HG03095 (cell line): ENCODE data around the gene CDH11.

Experiments used
- ATAC-seq: cut with Tn5 transposase; IDR thresholded peaks from one replicate; pipeline ENCODE4 v1.9.1; 2021; ENCODE audit warnings: moderate library complexity; ENCODE audit not compliant: unreplicated experiment

The CDH11 gene

DNA sequence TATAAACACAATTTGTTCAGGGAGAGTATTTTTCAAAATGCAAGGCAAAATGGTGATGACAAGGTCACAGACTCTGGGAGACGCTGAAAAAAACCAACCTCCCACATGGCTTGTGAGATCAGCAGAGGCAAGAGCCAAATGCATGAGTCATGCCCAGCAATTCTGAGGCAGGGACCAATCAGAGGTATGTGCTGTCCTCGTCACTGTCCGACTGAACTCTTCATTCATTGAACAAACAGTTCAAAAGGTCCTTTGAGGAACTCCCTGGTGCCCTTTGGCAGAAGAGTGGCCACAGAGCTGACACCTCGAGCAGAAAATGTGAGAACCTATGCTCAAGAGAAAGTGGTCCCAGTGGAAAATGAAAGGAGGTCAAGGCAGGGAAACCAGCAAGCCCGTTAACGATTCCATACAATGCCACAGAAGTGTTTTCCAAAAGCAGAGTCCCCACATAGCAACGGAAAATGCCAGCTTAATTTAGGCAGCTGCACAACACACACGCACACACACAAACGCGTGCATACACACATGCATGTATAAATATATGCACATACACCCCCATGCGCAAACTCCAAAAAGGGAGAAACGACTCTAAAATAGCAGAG is 50.9 kb downstream of the CDH11 start:
- ATAC-seq: no peak

DNA sequence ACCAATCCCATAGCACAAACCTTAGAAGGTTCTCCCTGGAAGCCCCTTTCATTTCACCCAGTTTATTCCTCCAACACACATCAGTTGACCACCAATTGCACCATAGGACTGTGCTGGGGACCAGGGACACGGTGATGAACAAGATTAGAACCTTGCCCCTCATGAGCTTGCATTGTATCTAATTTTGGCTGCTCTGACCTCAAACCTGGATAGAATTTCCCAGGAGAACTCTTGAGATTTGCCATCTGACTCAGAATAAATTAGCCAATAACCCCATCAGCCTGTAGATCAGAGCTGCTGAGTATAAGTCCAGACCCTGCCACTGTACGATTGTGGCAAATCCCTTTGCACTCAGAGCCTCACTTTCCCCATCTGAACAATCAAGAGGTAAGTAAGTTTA is 52.1 kb downstream of the CDH11 start:
- ATAC-seq: no peak

DNA sequence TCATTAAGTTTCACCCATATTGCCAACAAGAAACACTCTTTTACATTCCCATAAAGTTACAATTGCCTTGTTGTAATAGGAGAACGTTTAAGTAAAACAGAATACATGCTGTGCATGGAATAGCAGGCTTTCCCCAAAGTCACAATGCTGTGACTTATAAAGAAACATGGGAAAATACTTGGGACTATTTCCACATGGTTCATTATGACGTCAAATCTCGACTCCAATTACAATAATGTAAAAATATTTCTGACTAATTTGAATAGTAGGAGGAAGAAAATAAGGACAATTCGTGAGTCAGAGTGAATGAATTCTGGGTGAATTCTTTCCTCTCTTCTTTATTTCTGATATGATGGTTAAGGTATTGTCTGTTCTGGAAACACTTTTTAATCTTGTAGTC is 52.8 kb downstream of the CDH11 start:
- no peak for ATAC-seq

DNA sequence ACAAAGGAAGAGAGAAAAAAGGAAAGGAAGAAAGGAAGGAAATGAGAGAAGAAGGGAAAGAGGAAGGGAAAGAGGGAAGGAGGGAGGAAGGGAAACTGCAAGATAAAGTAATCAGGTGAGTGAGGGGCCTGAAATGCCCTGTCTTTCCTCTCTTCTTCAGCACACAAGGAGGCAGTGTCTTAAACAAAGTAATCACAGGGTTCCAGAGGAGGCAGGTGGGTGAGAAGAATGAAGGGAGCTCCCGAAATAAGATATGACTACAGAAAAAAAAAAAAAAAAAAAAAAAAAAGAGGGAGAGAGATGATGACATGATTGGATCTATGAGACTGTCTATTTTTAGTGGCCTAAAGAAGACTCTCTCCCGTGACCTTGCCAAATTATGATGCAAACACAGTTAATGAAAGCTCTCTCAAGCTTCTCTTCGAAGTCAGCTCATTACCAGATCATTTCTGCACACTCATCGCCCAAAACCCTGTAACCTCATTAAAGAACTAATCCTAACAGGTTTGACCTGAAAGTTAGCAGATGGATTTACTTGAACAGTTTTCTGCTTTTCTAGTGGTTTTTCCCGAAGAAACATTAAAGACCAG is 53.6 kb downstream of the CDH11 start:
- no peak for ATAC-seq

DNA sequence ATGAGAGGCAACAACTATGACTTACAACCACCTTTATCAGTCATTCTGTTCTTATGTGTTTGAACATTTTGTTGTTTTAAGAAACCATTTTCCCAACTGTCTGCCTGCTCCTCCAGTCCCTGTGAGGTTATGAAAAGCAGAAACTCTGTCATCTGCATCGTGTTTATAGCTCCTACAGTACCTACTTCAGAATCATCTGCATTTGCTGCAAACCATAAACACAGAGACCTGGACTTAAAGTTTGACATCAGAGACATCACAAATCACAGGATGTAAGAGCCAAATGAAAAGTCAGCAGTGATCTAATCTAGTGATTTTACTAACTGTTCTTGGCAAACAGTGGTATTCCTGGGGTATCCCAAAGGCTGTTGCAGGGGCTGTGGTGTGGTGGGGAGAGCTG is 55.2 kb downstream of the CDH11 start:
- no peak for ATAC-seq

DNA sequence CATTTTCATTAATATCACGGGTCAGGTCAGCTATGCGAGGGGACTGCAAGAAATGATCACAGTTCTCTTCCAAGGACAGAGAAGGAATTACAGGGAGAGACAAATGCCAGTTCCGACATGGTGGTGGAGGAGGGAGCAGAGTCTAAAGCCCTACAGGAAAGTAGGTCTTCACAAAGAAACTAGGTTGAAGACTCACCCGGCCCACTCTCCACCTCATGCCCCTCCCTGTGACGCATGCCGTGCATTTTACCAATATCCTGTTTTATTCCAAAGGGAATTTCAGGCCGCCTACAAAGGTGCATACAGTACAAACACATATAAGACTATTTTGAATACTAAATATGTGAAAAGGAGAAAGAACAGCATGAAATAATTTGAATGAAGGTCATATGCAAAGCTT is 56.8 kb downstream of the CDH11 start:
- no peak for ATAC-seq

DNA sequence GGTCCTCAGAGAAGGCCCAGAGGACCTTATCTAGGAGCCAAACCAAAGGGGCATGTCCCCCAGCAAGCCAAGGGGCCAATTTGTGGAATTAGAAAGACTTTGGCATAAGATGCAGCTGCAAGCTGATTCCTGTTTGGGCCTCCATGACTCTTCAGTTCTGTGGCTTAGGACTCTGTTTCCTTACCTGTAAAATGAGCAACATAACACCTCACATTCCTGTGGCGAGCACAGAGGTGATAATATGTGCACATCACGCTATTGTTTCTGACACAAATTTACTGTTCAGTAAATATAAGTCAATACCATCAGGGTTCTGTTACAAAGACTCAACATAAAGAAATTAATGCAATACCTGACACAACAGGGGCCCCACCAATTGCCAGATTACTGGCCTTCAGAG is 57.7 kb downstream of the CDH11 start:
- ATAC-seq: no peak

DNA sequence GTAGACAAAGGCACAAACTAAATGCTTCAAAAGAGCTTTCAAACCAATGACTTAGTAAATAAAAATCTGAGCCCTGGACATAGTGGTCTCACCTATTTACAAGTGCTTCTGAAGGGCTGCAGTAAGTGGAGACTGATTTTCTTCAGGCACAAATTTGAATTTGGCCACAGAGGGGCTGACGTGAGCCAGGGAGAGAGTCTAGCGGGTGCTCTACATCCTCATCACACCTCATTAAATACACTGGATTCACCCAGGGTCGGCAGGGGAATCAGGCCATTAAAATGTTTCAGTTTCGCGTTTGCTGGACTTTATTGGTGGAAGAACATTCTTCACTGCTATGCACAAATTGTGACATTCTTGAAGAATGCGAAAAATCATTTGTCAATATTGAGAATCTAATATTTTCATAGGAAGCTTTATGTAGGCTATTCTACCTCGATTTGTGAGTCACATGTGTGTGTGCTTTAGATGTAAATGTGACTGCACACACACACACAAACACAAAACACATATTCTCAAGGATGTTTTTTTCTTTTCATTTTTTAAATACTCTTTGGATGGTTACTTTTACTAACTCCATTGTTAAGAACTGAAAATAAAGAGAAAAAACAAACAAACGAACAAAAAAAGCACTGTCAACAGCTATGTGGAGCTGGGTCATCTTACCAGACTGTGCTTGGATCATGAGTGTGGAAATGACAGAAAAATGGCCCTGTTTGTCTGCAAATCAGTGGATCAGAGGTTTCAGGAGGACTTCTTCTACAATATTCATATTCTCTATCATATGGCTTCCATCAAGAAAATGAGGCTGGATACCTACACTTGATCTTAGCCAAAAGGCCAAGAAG is 58.9 kb downstream of the CDH11 start:
- no peak for ATAC-seq

DNA sequence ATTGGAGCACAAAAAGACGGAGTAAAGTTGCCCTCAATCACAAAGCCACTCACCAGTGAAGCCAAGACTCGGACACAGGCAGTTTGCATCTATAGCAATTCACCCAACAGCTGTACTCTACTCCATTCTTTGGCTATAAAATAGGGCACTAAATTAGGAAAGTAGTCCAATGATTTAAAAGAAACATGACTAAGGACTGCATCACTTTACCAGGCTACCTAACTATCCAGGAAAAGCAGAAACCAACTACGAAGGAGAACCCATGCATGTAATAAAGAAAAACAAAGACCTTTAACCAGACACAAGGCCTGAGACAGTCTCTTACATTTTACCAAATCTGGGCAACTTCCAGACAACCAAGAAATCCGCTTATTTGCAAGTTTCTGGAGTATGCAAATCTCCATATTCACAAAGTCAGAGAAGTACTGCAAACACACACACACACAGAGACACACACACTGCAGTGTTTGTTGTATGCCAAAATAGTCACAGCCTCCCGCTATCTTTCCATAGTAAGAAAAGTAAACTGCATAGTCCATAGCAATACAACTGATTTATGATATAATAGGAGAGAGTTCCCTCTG is 59.8 kb downstream of the CDH11 start:
- no peak for ATAC-seq

DNA sequence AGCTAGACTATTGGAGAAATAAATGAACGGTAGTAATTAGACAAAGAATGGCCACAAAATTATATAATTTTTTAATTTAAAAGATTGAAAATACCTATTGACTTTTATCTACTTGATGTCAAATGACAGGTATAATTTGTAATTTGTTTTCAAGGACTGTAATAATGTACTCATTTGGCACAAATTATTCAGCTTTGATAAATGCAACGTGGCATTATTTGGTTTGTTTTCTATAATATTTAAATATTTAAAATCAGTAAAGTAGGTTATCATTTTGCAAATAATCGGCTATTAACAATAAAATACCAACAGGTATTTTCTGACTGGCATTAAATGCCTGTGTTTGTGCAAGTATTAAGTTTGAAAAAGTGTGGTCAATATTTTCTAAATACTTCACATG is 60.6 kb downstream of the CDH11 start:
- ATAC-seq: no peak

DNA sequence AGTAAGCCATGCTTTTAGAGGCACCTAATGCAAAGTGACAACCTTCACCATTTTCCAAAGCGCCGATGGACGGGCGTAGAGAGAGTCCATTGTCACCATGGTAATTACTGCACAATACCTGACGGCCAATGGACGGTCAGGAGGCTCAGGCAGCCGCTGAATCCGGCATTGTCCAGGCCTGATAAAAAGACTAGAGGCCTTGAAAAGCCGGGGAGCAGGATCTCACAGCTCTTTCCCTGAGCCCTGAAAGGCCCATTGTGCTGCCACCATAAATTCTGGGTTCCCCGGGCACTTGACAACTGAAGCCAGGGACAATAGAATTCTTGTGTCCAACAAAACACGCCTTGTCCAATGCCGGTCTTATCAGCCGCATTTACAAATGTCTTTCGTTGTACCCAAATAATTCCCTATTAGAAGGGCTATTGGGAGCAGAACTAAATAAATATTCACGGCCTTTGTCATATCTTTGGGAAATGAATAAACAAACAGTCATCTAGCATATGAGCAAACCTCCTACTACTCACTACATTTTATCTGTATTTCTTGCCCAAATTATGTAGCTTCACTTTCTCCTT is 62.4 kb downstream of the CDH11 start:
- no peak for ATAC-seq

DNA sequence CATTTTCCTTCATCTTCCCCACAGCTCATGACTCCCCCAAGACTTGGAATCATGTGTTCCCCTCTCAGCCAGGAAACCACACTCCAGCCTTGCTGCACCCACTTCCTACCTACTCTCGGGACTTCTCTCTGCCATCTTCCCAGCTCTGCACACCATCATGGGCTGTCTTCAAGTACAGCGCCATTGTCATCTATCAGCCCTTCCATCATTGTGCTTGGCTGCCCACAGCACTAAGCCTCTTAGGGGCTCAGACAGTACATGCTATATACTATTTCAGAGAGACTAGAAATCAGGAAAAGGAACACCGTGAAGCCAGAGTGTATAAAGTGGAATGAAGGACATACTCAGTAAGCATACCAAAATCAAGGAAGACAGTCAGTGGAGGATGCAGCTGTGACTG is 64.7 kb downstream of the CDH11 start:
- ATAC-seq: no peak

DNA sequence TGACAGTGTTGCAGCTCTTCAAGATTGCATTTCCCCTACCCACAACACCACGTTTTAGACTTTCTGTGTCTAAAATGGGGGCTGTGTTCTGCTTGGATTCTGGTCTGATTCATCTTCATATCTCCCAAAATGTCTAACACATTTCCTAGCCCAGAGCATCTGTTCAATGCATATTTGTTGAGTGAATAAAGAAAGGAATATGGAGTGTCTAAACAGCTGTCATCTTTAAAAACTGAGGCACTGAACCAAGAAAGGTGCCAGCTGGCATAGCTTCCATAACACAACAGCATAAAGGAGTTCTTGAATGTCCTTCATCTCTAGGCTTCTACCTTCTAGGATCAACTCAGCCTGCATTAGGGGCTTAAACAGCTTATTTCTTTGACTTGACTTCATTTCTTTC is 67.4 kb downstream of the CDH11 start:
- no peak for ATAC-seq

DNA sequence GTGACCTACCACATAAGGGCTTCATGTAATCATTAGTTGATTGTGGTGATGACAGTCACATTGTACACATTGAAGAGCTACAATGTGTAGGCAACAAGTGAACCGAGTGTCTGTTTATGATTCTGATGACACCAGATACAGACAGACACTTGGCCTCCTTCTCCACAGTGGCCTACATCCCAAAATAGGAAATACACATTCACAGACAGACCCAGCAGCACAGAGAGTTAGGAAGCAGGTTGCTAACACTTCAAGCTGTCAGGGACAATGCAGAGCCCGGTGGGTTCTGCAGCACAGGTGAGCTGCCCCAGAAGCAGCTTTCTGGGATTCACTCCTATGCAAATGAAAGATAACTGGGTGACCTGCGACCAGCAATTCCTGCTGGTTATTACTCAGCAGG is 72.2 kb downstream of the CDH11 start:
- ATAC-seq: no peak

DNA sequence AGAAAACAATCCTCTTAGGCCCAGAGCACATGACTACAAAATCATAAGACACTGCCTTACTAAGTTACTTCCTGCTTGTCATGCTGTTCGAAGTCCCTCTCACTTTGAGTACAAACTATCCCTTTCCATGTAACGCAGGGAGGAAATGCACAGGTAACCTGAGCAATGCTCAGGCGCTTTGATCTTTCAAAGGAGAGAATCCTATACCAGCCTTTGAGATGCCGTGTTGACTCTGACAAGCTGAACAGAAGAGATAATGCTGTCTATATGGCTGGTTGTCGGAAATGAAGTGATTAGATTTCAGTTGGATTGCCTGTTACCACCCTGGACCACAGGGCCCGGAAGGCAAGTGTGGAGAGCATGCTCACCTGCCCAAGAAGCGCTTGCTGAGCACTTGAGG is 75.9 kb downstream of the CDH11 start:
- no peak for ATAC-seq

DNA sequence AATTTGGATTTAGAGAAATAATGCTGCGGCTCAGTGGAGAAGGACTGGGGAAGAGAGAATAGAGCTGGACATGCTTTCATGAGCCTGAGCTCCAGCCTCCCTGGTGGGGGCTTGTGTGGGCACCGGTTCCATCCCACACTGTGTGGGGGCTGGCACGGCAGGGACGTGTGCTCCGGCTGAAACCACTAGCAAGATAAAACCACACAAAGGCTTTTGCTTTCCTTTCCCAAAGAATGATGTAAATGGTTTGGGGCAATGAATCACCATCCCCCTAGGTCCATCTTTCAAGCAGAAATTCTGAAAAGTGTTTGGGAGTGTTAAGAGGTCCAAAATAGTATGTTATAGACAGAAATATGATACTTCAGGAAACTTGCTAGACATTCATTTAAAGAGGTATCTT is 77.0 kb downstream of the CDH11 start:
- no peak for ATAC-seq

DNA sequence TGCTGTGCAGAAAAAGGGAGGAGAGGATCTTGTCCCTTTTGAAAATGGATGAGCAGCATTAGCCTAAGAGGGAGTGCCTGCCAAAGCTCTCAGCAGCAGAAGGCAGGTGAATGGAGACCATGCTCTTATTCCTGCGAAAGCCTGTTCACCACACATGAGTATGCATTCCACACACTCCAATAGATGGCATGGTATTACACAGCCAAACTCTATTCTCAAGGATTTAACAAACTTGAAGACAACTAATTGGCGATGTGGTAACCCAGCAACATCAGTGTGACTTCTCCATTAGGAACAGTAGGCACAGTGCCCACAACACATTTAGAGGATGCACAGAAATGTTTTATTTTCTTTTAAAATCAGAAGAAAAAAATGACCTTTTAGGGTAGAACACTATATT is 77.8 kb downstream of the CDH11 start:
- ATAC-seq: no peak

DNA sequence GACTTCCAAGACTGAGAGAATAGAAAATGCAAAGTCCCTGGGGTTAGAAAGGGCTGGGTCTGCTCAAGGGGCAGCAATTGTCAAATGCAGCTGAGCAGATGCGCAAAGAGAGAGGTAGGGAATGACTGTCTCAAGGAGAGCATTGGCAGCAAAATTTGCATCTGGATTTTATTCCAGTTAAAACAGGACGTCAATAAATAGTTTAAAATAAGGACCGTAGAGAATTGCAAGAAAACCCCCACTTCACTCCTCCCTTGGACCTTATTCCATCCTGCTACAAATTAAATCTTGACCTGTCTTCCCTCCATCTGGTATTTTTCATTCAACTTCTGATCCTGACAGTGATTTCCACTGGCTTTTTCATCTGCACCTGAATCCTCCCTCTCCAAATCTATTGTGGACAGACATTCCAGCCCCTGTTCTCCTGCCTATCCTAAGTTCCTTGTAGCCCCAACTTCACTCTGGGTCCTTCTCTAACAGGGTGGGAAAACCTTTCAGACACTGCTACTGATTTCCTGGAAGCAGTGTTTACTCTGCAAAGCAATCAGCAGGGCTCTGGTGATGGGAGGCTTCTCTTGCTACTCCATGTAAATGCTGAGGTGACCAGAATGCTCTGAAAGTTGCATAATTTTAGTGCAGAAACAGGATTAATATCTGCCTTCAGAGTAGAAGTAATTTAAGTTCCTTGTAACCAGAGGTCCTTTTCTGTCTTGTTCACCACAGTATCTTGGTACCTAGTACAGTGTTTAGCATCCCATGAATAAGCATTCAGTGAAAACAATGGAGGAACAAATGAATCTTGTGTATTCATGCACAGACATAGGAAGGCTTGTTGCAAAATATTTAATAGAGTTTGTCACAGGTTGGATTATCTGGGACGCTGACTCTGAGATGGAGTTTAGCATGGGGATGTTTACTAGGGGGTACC is 79.2 kb downstream of the CDH11 start:
- ATAC-seq: no peak

DNA sequence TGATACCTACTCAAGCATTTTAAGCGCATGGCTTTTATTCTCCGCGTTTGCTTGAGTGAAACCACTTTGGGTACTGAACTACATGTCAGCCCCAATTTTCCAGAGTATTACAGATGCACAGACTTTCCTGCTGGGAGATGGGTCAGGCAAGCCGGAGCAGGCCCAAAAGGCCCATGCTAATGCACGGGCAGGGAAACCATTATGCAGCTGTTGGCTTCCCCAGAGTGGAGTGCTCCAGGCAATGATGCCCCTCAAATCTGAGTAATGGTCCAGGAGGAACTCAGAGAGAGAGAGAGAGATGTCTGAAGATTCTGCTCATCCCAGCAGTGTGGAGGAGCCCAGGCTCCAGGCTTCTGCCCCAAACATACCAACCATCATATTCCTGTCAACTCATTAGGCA is 80.2 kb downstream of the CDH11 start:
- no peak for ATAC-seq

DNA sequence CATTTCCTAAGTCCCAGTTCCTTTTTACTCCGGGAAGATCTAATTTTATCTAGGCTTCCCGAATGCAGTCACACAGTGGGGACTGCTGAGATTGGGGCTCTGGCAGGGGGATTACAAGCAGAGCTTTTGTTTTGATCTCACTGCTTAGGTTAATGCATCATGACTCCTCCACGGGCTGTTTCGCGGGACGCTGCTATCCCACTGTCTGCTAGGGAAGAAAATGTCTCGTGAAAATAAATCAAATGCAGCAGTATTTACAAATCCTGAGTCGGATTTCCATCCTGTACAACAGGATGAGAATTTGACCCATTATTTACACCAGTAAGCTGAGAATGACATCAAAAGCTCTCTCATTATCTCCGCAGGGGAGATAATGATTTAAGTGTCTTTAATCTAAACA is 83.8 kb downstream of the CDH11 start:
- ATAC-seq: no peak

DNA sequence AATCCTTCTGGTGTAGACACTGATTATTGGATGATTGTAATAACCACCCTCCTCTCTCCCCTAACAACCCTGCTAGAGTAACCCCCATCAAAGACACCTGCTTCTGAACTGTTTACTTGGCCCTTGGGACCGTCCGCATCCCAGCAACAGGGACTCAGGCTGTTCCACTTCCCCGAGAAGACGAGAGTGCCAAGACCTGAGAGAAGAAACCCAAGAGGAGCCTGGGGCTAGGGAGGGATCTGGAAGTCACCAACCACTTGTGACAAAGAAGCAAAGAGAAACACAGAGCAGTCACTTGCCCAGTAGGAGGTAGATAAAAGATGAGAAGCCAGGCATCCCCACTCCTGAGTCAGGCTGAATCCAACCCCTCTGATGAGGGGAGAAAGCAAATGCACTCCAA is 84.3 kb downstream of the CDH11 start:
- no peak for ATAC-seq
